Calu3 (cell line): ENCODE results near the gene SARM1. TPM values are rescaled to one million over a fixed set of nuclear protein-coding genes. Genes with fewer than 3 reads are reported as not detected.

Experiments
- BruUV-seq: library from RNA; stranded (reverse); fragments of 400-500 nt; replicated peaks from 2 replicates; lab custom pipeline; 2021; lab: Mats Ljungman, UMichigan
- CTCF ChIA-PET: fragments of 300-600 bp; sonication (Branson Sonifier 250); formaldehyde crosslinking; loops from one replicate; lab custom pipeline; 2022; ENCODE audit warnings: antibody characterized with exemption; lab: Charles Lee
- DNase-seq: peaks from one replicate; pipeline ENCODE4 v3.0.0; 2022
- H3K27ac Mint-ChIP-seq: one replicate; pipeline ENCODE4 v1.8.0; 2022; ENCODE audit warnings: mixed read lengths; ENCODE audit not compliant: unreplicated experiment
- H3K27me3 Mint-ChIP-seq: one replicate; pipeline ENCODE4 v1.8.0; 2022; ENCODE audit warnings: mixed read lengths; ENCODE audit not compliant: unreplicated experiment
- H3K36me3 Mint-ChIP-seq: one replicate; pipeline ENCODE4 v1.8.0; 2022; ENCODE audit warnings: mild to moderate bottlenecking, moderate library complexity, mixed read lengths; ENCODE audit not compliant: insufficient read depth, unreplicated experiment
- H3K4me1 Mint-ChIP-seq: one replicate; pipeline ENCODE4 v1.8.0; 2022; ENCODE audit warnings: mild to moderate bottlenecking, low read depth, mixed read lengths; ENCODE audit not compliant: unreplicated experiment
- H3K4me3 Mint-ChIP-seq: one replicate; pipeline ENCODE4 v1.8.0; 2022; ENCODE audit warnings: mild to moderate bottlenecking, low read depth, moderate library complexity, mixed read lengths; ENCODE audit not compliant: unreplicated experiment
- H3K9me3 Mint-ChIP-seq: one replicate; pipeline ENCODE4 v1.8.0; 2022; ENCODE audit warnings: low read depth, mixed read lengths; ENCODE audit not compliant: unreplicated experiment
- CTCF ChIP-seq: fragments of 200-600 bp; IDR thresholded peaks from one replicate; pipeline ENCODE4 v1.8.0; 2022; ENCODE audit warnings: antibody characterized with exemption; ENCODE audit not compliant: unreplicated experiment
- intact Hi-C: fragments of 100-400 bp; cut with micrococcal nuclease; formaldehyde crosslinking; loops from one replicate; pipeline ENCODE4 v1.10.0; 2022; ENCODE audit not compliant: unreplicated experiment
- total RNA-seq: library from RNA; stranded (reverse); gene quantifications from 2 replicates; pipeline ENCODE4 v1.2.3, GENCODE V29; 2022

SARM1 gene
- total RNA-seq, 1 experiment from 2014 or later: 8.1 TPM

GRCh38 chr17:28390141-28390540 is 18.6 kb downstream of the SARM1 start:
- TF ChIP-seq CTCF: no peak
- intact Hi-C loops: no loop called here
- Mint-ChIP-seq H3K27ac (no peak overlapping the region), H3K36me3 (no peaks in the 10 kb centered on the region), H3K4me3 (no peak overlapping the region), H3K9me3 (no peaks in the 10 kb centered on the region), H3K4me1 (no peaks in the 10 kb centered on the region), H3K27me3 (no peaks in the 10 kb centered on the region)
- BruUV-seq: no TSS peak
- DNase-seq: no peak
- CTCF ChIA-PET: no interaction called here

GRCh38 chr17:28390563-28390962 is 19.1 kb downstream of the SARM1 start:
- Mint-ChIP-seq H3K4me3 (no peak overlapping the region), H3K27ac (no peak overlapping the region), H3K27me3 (no peaks in the 10 kb centered on the region), H3K9me3 (no peaks in the 10 kb centered on the region), H3K36me3 (no peaks in the 10 kb centered on the region), H3K4me1 (no peaks in the 10 kb centered on the region)
- CTCF ChIA-PET: no interaction called here
- DNase-seq: no peak
- TF ChIP-seq CTCF: no peak
- BruUV-seq: no TSS peak
- intact Hi-C loops: no loop called here

GRCh38 chr17:28390984-28391383 is 19.5 kb downstream of the SARM1 start:
- Mint-ChIP-seq H3K36me3 (no peaks in the 10 kb centered on the region), H3K9me3 (no peaks in the 10 kb centered on the region), H3K27ac (no peak overlapping the region), H3K4me1 (no peaks in the 10 kb centered on the region), H3K4me3 (no peak overlapping the region), H3K27me3 (no peaks in the 10 kb centered on the region)
- BruUV-seq: no TSS peak
- intact Hi-C loops: no loop called here
- DNase-seq: no peak
- CTCF ChIA-PET: interaction anchor here (0.7 kb wide), 1 partner anchor 9 kb away, joined by 11 read pairs; no protein-coding TSS in a partner anchor
- no peak for TF ChIP-seq CTCF

- no peak overlapping the region for H3K4me3 Mint-ChIP-seq
- no peak overlapping the region for H3K27ac Mint-ChIP-seq
- H3K27me3 Mint-ChIP-seq: no peaks in the 10 kb centered on the region
- H3K4me1 Mint-ChIP-seq: no peaks in the 10 kb centered on the region
- intact Hi-C loops: no loop called here
- H3K36me3 Mint-ChIP-seq: no peaks in the 10 kb centered on the region
- CTCF ChIA-PET: interaction anchor here (0.7 kb wide), 1 partner anchor 9 kb away, joined by 11 read pairs; no protein-coding TSS in a partner anchor
- no TSS peak for BruUV-seq
- TF ChIP-seq CTCF: no peak
- no peaks in the 10 kb centered on the region for H3K9me3 Mint-ChIP-seq
- no peak for DNase-seq
These were observed 19.9 kb downstream of the SARM1 start for GRCh38 chr17:28391401-28391800.
